Skeletal muscle tissue (tissue), 4 donors: ENCODE measurements around the gene SERPINB6. TPM values are rescaled to one million over a fixed set of nuclear protein-coding genes. Genes with fewer than 3 reads are reported as not detected.
"Not testable (repeated sequence)": the region's sequence is repeated elsewhere in the genome, so short reads cannot be mapped to it uniquely, and the experiment has no call there.

Experiments used
- H3K27ac ChIP-seq: one replicate; pipeline ENCODE4 v1.7.0; 2013; ENCODE audit warnings: mild to moderate bottlenecking, low read depth, low read length, inconsistent platforms
- H3K27me3 ChIP-seq, 3 donors: one replicate each; pipeline ENCODE4 v1.7.0; 2013; ENCODE audit warnings: low read length in 3 of 3; ENCODE audit not compliant: control insufficient read depth in 3 of 3, insufficient read depth in 3 of 3
- H3K36me3 ChIP-seq, 3 donors: one replicate each; pipeline ENCODE4 v1.7.0; 2013; ENCODE audit warnings: low read length in 3 of 3; ENCODE audit not compliant: control insufficient read depth in 3 of 3, insufficient read depth in 3 of 3
- H3K4me1 ChIP-seq, 3 donors: one replicate each; pipeline ENCODE4 v1.7.0; 2013; ENCODE audit warnings: low read length in 3 of 3, mild to moderate bottlenecking in 3 of 3; ENCODE audit not compliant: control insufficient read depth in 3 of 3, insufficient read depth in 3 of 3
- H3K4me3 ChIP-seq, 3 donors: one replicate each; pipeline ENCODE4 v1.7.0; 2013; ENCODE audit warnings: low read length in 3 of 3
- H3K9ac ChIP-seq, 3 donors: one replicate each; pipeline ENCODE4 v1.7.0; 2013; ENCODE audit warnings: low read length in 3 of 3, mild to moderate bottlenecking in 3 of 3, moderate library complexity in 2 of 3, low read depth in 1 of 3
- H3K9me3 ChIP-seq, 3 donors: one replicate each; pipeline ENCODE4 v1.7.0; 2013; ENCODE audit warnings: low read length in 3 of 3; ENCODE audit not compliant: control insufficient read depth in 3 of 3
- total RNA-seq: library from RNA; depleted of rRNA; stranded (reverse); fragments of >200 nt; gene quantifications from one replicate; pipeline ENCODE4 v1.2.3, GENCODE V29; 2014
- donor health status: Osteomylitis.

The SERPINB6 gene
- total RNA-seq, 1 donor from 2014 or later: 52.7 TPM

GRCh38 chr6:2903411-2904185 is 67.8 kb downstream of the SERPINB6 start:
- Histone ChIP-seq H3K4me3 (peak overlapping the region; percentile 81 to 85 (median 81)), H3K4me1 (peaks cover 15 to 22% (median 20%) of the 10 kb centered on the region in 3 donors), H3K9ac (peak overlapping the region; percentile 63 to 79 (median 72))
- not testable (repeated sequence) for H3K36me3 ChIP-seq, H3K27ac ChIP-seq, H3K27me3 ChIP-seq, H3K9me3 ChIP-seq

- H3K9me3 ChIP-seq, H3K36me3 ChIP-seq, H3K27me3 ChIP-seq: not testable (repeated sequence)
- Histone ChIP-seq H3K4me3 (peak overlapping the region; percentile 81 to 85 (median 81)), H3K27ac (peak overlapping the region; percentile 54), H3K9ac (peak overlapping the region; percentile 33 to 79 (median 72)), H3K4me1 (peaks cover 15 to 22% (median 20%) of the 10 kb centered on the region in 3 donors)
Measured at GRCh38 chr6:2901645-2902502, 69.5 kb downstream of the SERPINB6 start.

GRCh38 chr6:2900821-2901644 is 70.3 kb downstream of the SERPINB6 start:
- no peak overlapping the region for H3K27ac ChIP-seq
- no peak overlapping the region for H3K9ac ChIP-seq
- H3K27me3 ChIP-seq: no peaks in the 10 kb centered on the region
- peaks cover 0 to 6% (median 2%) of the 10 kb centered on the region in 3 donors for H3K36me3 ChIP-seq
- H3K9me3 ChIP-seq: no peaks in the 10 kb centered on the region
- peaks cover 15 to 22% (median 20%) of the 10 kb centered on the region in 3 donors for H3K4me1 ChIP-seq
- peak overlapping the region in 2 of 3 donors; percentile 13 to 31 for H3K4me3 ChIP-seq

- H3K4me1 ChIP-seq: peaks cover 15 to 22% (median 20%) of the 10 kb centered on the region in 3 donors
- H3K36me3 ChIP-seq: peaks cover 0 to 13% (median 2%) of the 10 kb centered on the region in 3 donors
- H3K27ac ChIP-seq: no peak overlapping the region
- H3K9me3 ChIP-seq: no peaks in the 10 kb centered on the region
- peak overlapping the region in 1 of 3 donors; percentile 31 for H3K4me3 ChIP-seq
- no peak overlapping the region for H3K9ac ChIP-seq
- H3K27me3 ChIP-seq: no peaks in the 10 kb centered on the region
Measured at GRCh38 chr6:2900221-2900807, 71.1 kb downstream of the SERPINB6 start.

- H3K27ac ChIP-seq: no peak overlapping the region
- no peaks in the 10 kb centered on the region for H3K27me3 ChIP-seq
- no peak overlapping the region for H3K9ac ChIP-seq
- H3K4me3 ChIP-seq: no peak overlapping the region
- peaks cover 15 to 22% (median 20%) of the 10 kb centered on the region in 3 donors for H3K4me1 ChIP-seq
- peaks cover 4 to 19% (median 6%) of the 10 kb centered on the region in 3 donors for H3K36me3 ChIP-seq
- no peaks in the 10 kb centered on the region for H3K9me3 ChIP-seq
Measured at GRCh38 chr6:2899596-2899995, 71.8 kb downstream of the SERPINB6 start.

Other genes with a start within 250 kb of the SERPINB6 start
- gene MYLK4, start 220.6 kb downstream of the SERPINB6 start, total RNA-seq: 5.7 TPM
- 27.7 TPM for gene WRNIP1, start 206.2 kb downstream of the SERPINB6 start, total RNA-seq
- gene SERPINB1, start 129.7 kb downstream of the SERPINB6 start, total RNA-seq: 11.5 TPM
- 3.1 TPM for gene SERPINB9, start 68.3 kb downstream of the SERPINB6 start, total RNA-seq
- 5.7 TPM for gene NQO2, start 28.3 kb upstream of the SERPINB6 start, total RNA-seq
- gene RIPK1, start 96.9 kb upstream of the SERPINB6 start, total RNA-seq: 14.6 TPM
- 17.7 TPM for gene BPHL, start 147.1 kb upstream of the SERPINB6 start, total RNA-seq
- gene TUBB2A, start 186.0 kb upstream of the SERPINB6 start, total RNA-seq: 59.0 TPM